HG03103 (cell line): ENCODE measurements around the gene TIMM29.

Experiments used
- ATAC-seq: cut with Tn5 transposase; IDR thresholded peaks from one replicate; pipeline ENCODE4 v1.9.1; 2021; ENCODE audit warnings: low read depth; ENCODE audit not compliant: unreplicated experiment

TIMM29 gene

DNA sequence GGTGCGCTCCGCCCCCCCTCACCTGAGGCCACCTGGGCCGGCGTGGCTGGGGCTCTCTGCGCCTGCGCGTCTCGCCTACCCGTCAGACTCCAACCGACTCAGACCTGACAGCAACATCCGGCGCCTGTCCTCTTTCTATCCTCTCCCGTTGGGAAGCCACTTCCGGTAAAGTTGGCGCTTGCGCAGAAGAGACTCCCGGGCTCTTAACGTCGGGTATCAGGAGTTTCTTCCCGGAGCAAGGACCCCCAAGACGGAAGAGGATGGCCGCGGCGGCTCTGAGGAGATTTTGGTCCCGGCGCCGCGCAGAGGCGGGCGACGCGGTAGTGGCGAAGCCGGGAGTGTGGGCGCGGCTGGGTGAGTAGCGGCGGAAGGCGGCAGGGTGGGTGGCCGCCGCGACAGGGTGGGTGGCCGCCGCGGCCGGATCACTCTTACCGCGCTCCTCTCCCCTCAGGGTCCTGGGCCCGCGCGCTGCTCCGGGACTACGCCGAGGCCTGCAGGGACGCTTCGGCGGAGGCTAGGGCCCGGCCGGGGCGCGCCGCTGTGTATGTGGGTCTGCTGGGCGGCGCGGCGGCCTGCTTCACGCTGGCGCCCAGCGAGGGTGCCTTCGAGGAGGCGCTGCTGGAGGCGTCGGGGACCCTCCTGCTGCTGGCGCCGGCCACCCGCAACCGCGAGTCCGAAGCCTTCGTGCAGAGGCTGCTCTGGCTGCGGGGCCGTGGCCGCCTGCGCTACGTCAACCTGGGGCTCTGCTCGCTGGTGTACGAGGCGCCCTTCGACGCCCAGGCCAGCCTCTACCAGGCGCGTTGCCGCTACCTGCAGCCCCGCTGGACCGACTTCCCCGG lies at the start of gene TIMM29, which contains the start of gene YIPF2:
Gene TIMM29 (plus strand): TSS at position 249 of the 839 bp plus-strand sequence. CDS start 12 bp downstream, at position 261.
Gene YIPF2 (minus strand): TSS at position 77 of the 839 bp plus-strand sequence. CDS start 229 bp downstream, outside the sequence.
- peak; percentile 66 for ATAC-seq

DNA sequence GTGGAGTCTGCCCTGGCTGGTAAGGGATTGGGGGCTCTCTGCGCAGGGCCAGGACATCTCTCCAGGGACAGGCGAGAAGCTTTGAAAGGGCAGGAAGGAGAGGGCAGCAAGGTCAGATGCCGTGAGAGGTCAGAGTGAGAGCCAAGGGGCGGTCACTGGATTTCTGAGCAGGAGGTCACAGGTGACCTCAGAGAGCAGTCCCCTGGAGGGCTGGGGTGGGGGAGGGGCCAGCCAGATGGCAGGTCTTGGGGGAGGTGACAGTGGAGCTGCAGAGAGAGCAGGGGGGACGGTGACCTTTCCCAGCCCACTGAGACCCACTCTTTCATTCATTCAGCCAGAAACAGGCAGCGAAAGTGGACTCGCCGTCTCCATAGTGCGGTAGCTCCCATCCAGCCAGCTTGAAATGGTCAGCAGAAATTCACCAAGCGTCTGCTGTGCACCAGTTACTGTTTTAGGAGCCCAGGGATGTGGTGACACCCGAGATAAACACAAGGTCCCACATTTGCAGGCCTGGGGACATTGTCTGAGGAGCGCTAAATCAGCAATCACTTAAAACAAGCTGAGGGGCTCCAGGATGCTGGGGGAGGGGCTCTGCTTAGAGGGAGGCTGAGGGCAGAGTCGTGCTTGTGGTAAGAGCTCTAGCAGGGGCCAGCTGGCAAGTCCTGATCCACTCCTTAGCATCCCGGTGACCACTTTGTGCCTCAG lies 47.1 kb upstream of the TIMM29 start:
- no peak for ATAC-seq

DNA sequence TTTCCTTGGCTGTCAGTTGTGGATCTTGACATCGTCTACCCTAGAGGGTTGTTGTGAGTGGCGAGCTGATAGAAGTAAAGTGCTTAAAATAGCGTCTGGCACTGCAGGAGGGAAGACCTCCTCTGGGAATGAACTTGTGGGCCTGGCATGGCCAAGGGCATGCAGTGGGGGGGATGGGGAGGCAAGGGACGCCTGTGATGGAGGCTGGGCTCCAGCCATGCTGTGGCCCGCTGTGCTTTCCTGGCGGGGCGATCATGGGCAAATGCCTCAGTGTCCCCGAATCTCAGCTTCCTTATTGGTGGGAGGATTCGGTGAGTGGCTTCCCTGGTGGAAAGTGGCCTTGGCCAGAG lies 46.5 kb upstream of the TIMM29 start:
- ATAC-seq, result no peak

DNA sequence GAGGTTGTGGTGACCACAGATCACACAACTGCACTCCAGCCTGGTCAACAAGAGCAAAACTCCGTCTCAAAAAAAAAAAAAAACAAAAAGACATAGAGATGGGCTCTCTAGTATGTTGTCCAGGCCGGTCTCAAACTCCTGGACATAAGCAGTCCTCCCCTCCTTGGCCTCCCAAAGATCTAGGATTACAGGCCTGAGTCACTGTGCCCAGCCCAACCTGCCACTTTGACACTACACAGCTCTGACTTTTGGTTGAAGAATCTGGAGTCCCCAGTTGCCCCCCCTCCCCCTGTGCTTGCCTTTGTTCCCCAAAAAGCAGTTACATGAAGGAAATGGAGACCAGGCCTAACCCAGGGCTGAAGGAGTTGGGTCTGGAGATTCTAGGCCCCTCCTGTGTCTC lies 44.3 kb upstream of the TIMM29 start:
- ATAC-seq, result no peak

DNA sequence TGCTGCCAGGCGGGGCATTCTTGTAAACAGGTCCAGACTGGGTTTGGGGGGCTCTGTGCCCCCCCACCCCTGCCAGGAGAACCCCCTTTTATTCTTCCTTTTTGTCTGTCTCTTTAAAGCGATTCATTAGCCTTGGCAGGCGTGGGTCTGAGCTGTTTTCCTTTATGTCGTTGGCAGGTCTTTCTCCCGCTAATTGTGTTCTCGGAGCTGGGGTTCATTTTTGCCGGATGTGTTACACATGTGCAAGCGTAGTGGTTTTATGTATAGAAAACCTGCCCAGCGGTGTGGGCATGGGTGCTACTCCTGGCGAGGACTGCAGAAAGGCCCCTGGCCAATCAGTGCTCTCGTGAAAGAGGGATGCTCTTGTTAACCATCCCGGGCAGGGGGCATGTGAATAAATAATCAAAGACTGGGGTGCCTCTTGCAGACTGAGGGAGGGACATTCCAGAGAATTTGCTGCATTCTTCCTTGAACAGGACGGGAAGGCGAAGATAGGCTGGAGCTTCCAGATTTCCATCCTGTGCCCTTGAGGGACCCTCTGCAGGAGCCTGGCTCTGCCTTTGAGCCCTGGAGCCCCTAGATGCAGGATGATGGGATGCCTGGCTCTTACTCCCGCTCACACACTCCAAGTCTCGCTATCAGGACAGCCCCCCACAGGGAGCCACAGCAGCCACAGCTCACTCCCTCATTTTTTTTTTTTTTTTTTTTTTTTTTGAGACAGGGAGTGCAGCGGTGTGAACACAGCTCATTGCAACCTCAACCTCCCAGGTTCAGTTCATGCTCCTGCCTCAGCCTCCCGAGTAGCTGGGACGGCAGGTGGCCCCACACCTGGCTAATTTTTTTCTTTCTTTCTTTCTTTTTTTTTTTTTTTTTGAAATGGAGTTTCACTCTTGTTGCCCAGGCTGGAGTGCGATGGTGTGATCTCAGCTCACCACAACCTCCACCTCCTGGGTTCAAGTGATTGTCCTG lies 43.1 kb upstream of the TIMM29 start:
- no peak for ATAC-seq

DNA sequence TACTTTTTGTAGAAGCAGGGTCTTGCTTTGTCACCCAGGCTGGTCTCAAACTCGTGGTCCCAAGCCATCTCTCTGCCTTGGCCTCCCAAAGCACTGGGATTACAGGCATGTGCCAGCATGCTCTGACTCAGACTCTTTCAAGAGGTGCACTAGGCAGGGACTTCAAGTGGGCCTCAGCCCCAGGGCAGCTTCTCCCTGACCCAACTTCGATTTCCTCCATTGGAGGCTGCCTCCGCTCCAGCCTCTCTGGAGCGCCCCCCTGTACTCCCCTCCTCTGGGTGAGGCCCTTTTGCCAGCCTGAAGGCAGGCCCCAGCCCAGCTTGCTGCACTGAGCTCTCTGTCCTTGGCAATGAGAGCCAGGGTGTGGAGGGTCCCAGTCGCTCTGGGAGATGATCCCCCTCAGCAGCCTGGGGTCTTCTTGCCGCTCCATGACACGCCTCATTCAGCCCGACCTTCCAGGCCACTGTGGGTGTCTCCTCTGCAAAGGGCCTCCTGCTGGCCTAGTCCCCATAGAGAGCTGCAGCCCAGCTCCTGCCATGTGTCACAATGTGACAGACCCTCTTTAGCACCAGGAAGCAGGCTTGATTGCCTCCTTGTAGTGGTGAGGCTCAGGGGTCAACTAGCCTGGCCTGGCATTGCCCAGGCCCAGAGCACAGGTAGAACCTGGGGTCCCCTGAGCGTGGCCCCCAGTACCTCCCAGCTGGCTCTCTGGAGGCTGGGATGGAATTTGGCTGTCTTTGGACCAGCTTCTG lies 40.8 kb upstream of the TIMM29 start:
- ATAC-seq, result no peak

DNA sequence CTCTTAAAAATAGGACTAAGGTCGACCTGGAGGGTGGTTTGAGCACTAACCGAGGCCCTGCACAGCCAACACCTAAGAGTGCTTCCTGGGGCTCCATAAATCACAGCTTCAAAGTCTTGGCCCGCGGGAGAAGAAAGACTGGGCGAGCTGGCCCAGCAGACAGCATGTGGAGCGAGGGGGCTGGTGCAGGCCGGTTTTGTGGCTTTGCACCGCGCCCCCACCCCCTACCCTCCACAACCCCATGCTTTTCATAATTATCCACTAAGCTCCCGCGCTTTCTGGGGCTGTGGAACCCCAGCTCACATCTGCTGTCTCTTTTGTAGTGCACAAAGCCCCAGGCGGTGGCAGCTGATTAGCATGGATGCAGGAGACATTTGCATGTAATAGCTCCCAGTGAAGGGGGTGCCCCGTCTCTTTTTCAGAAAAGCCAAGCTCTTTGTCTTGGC lies 40.2 kb upstream of the TIMM29 start:
- no peak for ATAC-seq

DNA sequence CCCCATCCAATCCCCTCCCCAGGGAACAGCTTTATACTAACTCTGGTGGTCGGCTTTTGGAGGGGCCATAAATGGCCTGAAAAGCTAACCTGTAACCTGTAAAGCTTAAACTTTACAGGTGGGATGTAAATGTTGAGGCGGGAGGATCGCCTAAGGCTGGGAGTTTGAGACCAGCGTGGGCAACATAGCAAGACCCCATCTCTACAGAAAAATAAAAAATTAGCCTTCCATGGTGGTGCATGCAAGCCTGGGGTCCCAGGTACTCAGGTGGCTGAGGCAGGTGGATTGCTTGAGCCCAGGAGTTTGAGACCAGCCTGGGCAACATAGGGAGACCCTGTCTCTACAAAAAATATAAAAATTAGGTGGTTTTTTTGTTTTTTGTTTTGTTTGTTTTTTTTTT lies 38.7 kb upstream of the TIMM29 start:
- ATAC-seq, result no peak

DNA sequence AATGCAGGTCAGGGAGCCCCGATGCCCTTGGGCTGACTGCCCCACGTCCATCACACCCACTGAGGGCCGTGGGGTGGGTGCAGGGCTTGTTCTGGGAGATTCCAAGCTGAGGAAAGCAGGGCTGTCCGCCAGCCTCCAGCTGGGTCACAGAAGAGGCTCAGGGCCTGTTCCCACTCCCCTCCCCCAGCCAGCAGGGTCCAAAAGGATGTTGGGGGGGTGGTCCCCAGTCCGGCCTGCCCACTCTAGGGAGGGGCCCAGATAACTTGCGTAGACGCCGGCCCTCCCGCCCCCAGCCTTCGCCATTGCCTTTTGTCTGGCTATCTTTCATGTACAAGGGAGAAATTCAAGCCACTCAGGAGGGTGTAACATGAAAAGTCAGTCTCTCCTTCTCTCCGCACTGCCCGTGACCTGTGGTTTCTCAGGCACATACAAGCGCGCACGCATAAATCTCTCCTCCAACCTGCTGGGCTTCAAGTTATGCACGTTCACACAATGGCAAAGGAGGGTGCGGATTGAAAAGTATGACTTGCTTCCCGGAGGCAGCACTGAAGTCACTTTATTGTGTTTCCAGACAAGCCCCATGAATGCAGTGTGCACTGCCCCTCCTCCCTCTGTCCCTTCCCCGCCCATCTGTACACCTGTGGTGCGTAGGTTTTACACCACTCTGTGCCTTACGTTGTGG lies 37.1 kb upstream of the TIMM29 start:
- no peak for ATAC-seq

DNA sequence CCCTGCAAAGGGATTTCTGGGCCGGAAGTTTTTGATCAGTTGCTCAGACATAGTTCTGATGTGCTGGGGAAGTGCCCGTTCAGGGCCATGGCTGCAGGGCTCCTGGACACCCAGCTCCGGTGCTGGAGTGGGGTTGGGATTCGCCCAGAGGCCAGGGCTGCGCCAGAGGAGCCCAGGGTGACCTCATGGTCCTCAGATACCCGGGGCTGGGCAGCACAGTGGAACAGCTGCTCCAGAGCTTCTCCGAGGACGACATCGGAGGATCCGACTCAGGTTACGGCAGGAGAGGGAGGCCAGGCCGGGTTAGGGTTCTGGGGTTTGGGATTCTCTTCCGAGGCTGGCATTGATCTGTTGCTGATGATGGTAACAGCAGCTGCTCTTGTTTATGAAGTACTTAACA lies 36.4 kb upstream of the TIMM29 start:
- no peak for ATAC-seq

DNA sequence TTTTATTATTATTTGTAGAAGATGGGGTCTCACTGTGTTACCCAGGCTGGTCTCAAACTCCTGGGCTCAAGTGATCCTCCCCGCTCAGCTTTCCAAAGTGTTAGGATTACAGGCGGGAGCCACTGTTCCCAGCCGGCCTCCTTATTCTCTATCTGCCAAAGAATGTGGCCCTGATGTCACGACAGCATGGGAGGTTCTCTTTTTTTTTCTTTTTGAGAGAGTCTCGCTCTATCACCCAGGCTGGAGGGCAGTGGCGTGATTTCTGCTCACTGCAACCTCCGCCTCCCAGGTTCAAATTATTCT lies 33.7 kb upstream of the TIMM29 start:
- no peak for ATAC-seq

DNA sequence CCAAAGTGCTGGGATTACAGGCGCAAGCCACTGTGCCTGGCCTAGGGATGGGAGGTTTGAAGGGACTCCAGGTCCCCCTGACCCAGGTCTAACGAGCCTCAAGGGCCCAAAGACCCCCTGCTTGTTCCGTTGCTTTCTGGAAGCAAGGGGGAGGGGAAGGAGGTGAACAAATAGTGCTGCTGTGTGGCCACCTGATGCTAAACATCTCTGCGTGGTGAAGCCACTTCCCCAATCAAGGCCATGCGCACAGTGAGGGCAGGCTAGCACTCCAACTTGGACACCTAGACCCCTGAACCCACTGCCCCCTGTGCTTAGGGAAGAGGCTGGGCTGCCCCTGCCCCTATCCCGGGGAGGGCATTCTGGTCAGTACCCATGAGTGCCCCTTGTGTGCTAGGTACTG lies 33.2 kb upstream of the TIMM29 start:
- no peak for ATAC-seq

DNA sequence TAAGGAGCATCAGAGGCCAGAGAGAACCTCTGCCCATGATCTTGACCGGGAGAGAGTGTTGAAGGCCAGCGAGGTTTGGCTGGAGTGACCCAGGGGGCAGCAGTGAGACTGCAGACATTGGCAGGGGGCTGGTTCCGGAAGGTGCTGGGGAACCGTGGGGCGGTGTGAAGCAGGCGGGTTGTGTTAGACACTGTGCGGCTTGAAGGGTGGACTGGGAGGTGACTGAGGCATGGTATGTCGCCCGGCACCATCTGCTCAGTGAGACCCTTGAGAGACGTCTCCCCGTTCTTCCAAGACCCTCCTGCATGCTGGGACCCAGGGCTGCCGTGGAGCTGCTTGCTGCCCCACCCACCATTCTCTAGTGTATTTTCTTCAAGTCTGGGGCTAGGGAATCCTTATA lies 32.7 kb upstream of the TIMM29 start:
- ATAC-seq, result no peak

DNA sequence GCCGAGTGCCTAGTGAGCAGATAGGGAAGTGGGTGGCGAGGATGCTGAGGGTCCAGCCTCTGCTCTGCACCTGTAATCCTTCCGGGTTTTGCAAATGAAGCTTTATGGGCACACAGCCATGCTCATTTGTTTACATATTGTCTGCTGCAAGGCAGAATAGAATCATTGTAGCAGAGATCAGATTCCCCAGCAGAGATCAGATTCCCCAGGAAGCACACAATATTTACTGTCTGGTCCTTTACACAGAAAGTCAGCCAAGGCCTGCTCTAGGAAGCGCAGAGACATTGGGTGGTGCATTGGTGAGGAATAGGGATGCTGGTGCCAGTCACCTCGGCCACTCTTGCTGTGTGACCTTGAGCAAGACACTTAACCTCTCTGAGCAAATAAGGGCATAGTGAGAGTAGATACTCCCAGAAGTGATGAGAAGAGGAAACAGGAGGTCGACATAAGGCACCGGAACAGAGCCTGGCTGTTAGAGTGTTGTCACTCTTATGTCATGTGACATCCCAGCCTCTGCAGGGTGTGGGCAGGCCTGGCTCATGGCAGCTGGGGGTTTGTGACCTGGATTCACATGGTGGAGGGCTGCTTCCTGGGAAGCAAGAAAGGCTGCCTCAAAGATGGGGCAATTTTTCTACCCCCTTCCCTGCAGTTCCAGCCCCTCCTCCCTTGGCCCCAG lies 31.6 kb upstream of the TIMM29 start:
- no peak for ATAC-seq

DNA sequence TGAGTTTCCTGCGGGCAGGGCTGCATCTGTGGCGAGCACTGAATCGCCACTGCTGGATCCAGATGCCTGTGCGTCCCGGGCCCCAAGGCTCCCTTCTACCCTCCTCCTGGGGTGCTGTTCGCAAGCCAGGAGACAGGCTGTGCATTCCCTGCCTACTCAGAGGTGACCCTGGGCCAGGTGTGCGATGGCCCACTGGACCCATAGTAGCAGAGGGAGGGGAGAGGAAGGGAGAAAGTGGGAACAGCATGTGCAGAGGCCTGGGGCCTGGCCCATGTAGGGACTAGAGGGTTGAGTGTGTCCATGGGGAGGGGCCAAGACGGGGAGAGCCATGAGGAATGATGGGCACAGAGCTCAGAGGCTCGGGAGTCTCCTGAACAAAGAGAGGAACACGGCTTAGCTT lies 30.0 kb upstream of the TIMM29 start:
- no peak for ATAC-seq

DNA sequence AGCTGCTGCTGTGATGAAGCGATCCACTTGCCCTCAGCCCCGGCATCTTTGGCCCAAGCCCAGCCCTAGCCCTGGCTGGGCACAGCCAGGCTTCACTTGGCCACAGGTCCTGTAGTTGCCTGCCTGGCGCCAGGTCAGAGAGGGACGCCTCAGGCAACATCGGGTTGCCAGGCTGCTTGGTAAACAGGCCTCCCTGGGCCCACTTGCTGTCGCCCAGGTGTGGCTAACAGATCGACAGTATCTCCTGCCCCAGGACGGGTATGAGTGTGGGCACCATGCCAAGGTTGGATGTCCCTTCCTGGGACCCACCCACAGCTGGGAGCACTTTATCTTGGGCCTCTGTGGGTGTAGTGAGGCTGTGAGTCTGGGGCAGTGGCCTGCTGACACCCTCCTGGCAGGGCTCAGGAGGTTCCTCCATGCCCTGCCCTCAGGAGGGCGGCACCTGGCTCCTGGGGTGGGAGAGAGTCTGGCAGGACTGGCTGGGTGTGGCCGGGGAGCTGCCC lies 29.4 kb upstream of the TIMM29 start:
- no peak for ATAC-seq

DNA sequence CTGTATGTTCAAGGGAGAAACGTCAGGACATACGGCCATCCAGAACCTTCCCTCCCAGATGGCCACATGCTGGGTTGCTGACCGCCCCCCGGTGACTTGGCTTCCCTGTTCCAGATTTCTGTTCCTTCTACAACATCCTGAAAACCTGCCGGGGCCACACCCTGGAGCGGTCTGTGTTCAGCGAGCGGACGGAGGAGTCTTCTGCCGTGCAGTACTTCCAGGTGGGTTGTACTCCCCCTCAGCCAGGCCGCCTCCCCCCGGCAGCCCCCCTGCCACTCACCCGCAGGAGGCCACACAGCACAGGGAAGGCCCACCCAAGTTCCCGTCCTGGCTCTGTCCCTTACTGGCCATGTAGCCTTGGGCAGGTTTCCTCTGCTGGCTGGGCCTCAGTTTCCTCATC lies 20.7 kb upstream of the TIMM29 start:
- no peak for ATAC-seq

DNA sequence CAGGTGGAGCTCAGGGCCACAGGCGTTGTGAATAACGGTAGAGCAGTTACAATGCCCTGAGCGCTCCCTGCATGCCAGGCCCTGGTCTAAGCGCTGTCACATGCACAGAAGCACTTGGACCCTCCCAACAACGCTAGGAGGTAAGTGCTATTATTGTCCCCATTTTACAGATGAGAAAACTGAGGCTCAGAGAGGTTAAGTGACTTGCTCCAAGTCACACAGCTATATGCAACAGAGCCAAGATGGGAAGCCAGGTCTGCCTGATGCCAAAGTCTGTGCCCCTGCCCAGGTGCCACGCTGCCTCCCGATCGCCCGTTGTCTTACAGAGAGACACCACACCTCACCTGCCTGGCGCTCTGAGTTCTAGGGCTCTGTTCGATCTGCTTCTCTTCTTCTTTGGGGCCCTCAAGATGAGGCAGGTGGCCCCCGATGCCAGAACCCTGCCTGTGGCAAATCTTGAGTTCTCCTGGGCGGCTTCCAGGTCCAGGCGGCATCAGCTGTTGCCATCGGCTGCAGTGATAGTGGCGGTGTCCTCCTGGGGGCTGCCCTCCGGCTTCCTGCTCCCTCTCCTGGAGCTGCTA lies 20.1 kb upstream of the TIMM29 start:
- no peak for ATAC-seq
